ENCODE data around the gene FNBP1.
"Not testable (repeated sequence)": the region's sequence is repeated elsewhere in the genome, so short reads cannot be mapped to it uniquely, and the experiment has no call there.

Gene FNBP1

DNA sequence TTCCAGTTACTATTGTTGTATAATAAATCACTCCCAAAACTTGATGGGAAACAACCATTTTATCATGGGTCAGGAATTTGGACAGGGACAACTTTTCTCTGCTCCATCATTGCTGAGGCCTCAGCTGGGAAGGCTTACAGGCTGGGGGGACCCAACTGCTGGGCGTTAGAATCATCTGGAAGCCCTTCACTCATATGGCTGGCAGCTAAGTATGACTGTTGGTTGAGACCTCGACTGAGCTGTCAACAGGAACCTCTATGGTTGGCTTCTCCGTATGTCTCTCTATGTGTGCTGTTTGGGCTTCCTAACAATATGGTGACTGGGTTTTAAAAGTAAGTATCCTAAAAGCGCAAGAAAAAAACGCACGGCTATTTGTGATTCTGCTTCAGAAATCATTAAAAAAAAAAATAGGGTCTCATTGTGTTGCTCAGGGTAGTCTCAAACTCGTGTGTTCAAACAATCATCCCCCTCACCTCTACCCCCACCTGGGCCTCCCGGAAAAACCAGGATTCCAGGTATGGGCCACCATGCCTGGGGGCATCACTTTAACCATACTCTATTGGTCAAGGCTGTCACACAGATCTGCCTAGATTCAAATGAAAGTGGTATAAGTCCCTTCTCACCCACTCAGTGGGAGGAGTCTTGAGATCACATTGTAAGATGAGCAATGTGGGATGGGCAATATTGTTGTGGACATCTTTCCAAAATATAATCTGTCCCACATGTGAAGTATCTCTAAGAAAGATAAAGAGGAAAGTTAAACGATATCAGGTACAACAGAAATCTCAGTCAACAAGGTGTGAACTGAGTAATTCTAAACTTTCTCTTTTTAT lies 15.2 kb downstream of the FNBP1 start:
- DNase-seq (ENCODE audit: insufficient read length, low spot score) (no peak), FAIRE-seq (no peak)
- TF ChIP-seq, protein P1, sequence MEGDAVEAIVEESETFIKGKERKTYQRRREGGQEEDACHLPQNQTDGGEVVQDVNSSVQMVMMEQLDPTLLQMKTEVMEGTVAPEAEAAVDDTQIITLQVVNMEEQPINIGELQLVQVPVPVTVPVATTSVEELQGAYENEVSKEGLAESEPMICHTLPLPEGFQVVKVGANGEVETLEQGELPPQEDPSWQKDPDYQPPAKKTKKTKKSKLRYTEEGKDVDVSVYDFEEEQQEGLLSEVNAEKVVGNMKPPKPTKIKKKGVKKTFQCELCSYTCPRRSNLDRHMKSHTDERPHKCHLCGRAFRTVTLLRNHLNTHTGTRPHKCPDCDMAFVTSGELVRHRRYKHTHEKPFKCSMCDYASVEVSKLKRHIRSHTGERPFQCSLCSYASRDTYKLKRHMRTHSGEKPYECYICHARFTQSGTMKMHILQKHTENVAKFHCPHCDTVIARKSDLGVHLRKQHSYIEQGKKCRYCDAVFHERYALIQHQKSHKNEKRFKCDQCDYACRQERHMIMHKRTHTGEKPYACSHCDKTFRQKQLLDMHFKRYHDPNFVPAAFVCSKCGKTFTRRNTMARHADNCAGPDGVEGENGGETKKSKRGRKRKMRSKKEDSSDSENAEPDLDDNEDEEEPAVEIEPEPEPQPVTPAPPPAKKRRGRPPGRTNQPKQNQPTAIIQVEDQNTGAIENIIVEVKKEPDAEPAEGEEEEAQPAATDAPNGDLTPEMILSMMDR (IDR thresholded peaks at IDR 0.05; ENCODE audit: insufficient read depth, missing control alignments): no peak

DNA sequence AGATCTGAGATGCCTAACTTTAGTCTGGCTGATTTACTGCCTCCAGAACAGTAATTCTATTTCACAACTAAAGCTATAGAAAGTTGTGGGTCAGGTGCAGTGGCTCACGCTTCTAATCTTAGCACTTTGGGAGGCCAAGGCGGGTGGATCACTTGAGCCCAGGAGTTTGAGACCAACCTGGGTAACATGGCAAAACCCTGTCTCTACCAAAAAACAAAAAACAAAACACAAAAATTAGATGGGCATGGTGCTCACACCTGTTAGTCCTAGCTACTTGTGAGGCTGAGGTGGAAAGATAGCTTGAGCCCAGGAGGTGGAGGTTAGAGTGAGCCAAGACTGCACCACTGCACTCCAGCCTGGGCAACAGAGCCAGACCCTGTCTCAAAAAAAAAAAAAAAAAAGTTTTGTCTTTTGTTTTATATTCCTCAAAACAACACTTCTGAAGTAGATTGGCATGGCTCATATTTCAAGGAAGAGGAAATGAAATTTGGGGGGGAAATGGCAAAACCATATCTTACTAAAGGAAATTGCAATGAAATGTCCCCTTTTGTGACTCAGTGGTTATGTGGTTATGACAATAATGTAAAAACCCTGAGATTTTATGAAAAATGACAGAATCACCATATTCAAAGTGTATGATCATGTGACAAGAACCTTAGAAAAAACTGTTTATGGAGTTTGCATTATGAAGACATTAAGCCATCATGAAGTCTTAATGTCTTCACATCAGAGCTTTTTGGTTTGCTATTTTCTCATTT lies 16.2 kb downstream of the FNBP1 start:
- FAIRE-seq (no peak), DNase-seq (ENCODE audit: insufficient read length, low spot score) (no peak)
- TF ChIP-seq, protein P1 (IDR thresholded peaks at IDR 0.05; ENCODE audit: insufficient read depth, missing control alignments): no peak

DNA sequence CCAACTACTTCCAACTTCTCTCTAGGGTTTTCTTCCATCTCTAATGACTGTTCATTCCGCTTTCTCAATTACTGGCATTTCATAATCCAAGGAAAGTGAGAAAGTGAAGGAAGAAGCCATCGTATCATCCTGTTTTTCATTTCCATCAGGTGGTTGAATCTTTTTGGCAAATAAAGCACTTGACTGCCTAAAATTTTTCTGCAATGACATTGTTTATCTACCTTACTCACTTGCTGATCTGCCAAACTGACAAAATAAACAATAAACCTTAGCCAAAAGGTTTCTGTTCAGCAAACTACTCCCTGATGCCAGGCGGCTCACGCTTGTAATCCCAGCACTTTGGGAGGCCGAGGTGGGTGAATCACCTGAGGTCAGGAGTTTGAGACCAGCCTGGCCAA lies 18.4 kb downstream of the FNBP1 start:
- no peak for DNase-seq (ENCODE audit: insufficient read length, low spot score)
- TF ChIP-seq, protein P1 (IDR thresholded peaks at IDR 0.05; ENCODE audit: insufficient read depth, missing control alignments): no peak
- FAIRE-seq: no peak

DNA sequence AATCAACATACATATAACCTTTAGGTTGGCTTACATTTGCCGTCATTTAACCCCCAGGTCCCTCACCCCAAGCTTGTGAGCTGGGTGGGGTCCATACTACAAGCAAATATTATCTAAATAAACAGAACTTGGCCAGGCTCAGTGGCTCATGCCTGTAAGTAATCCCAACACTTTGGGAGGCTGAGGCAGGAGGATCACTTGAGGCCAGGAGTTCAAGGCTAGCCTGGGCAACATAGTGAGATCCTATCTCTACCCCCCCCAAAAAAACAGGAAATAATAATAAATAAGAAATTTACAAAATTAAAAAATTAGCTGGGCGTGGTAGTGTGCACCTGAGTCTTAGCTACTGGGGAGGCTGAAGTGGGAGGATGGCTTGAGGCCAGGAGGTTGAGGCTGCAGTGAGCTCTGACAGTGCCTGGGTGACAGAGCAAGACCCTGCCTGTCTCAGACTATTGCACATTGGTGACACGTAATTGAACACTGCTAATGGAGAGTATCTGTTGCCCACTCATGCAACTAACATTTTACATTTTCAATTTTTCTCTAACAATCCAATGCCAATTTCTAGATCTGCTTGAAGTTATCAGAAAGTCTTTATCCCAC lies 18.9 kb downstream of the FNBP1 start:
- DNase-seq (ENCODE audit: insufficient read length, low spot score) (no peak), FAIRE-seq (no peak)
- TF ChIP-seq, protein P1 (IDR thresholded peaks at IDR 0.05; ENCODE audit: insufficient read depth, missing control alignments): no peak

DNA sequence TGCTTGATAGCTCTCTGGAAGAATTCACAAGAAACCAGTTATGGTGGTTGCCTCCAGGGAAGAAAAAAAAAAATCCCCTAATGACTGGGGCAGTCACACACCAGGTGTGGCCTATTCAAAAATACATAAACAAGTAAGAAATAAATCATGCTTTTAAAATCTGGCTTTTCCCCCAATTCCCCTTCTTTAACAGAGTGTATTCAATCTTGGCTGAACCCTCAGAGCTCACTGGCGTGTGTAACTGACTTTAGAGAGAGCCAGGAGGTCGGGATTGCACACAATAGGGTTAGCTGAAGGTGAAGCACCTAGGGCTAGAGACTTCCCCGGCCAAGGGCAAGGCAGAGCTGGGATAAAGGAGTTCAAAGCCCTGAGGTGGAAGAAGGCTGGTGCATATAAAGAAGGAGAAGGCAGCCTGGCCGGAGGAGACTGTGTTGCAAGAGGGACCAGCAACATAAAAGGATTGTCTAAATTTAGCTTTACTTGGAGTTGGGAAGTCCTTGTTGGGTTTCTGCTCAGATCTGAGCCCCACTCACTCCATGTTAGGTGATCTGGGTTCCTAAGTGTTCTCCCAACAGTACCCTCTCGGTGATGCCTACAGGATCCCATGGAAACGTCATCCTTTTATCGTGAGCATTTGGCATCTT lies 19.7 kb downstream of the FNBP1 start:
- no peak for FAIRE-seq
- no peak for DNase-seq (ENCODE audit: insufficient read length, low spot score)
- TF ChIP-seq, protein P1 (IDR thresholded peaks at IDR 0.05; ENCODE audit: insufficient read depth, missing control alignments): no peak

DNA sequence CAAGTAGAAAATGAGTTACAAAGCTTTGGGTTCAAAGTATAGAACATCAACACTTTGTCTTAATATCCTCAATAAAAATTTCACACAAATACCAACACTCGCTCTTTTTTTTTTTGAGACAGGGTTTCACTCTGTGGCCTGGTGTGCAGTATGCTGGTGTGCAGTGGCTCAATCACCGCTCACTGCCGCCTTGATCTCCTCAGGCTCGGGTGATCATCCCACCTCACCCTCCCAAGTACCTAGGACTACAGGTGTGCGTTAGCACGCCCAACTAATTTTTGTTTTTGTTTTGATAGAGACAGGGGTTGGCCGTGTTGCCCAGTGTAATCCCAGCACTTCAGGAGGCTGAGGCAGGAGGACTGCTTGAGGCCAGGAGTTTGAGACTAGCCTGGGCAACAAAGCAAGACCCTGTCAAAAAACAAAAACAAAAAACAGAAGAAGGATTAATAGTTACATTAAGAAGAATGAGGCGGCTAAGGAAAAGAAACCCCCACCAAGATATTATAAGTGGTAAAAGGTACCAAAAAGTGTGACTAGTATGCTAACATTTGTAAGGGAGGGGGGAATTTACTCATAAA lies 20.3 kb downstream of the FNBP1 start:
- DNase-seq (ENCODE audit: insufficient read length, low spot score) (no peak), FAIRE-seq (no peak)
- TF ChIP-seq, protein P1 (IDR thresholded peaks at IDR 0.05; ENCODE audit: insufficient read depth, missing control alignments): no peak

DNA sequence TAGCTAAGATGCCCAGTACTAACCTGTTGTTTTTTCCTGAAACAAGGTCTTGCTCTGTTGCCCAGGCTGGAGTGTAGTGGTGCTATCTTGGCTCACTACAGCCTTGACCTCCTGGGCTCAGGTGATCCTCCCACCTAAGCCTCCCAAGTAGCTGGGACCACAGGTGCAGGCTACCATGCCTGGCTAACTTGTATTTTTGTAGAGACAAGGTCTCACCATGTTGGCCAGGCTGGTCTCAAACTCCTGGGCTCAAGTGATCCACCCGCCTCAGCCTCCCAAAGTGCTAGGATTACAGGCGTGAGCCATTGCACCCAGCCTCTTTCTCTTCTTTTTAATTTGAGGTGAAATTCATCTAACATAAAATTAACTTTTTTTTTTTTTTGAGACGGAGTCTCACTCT lies 21.1 kb downstream of the FNBP1 start:
- not testable (repeated sequence) for FAIRE-seq

More for the DNA sequence above, 21.1 kb downstream of the FNBP1 start:
- DNase-seq (ENCODE audit: insufficient read length, low spot score): not testable (repeated sequence)

Measured in D721Med (cell line).